ENCODE measurements around the gene KLHL33.

KLHL33 gene

GRCh38 chr14:20429801-20430669, 5.9 kb downstream of the KLHL33 start:
- no peak overlapping the region for H3K4me3 ChIP-seq (ENCODE audit: low read length)
- TF ChIP-seq CTCF (conservative IDR thresholded peaks at IDR 0.05; ENCODE audit: low read length), result no peak

GRCh38 chr14:20428802-20429201, 7.2 kb downstream of the KLHL33 start:
- no peak overlapping the region for H3K4me3 ChIP-seq (ENCODE audit: low read length)
- DNase-seq (ENCODE audit: low read depth), result no peak

More at GRCh38 chr14:20429801-20430669, 5.9 kb downstream of the KLHL33 start:
- DNase-seq (ENCODE audit: low read depth), result no peak

GRCh38 chr14:20428010-20428365, 8.0 kb downstream of the KLHL33 start:
- no peak for DNase-seq (ENCODE audit: low read depth)
- TF ChIP-seq CTCF (conservative IDR thresholded peaks at IDR 0.05; ENCODE audit: low read length), result no peak
- H3K4me3 ChIP-seq (ENCODE audit: low read length), result no peak overlapping the region

More at GRCh38 chr14:20428802-20429201, 7.2 kb downstream of the KLHL33 start:
- TF ChIP-seq CTCF (conservative IDR thresholded peaks at IDR 0.05; ENCODE audit: low read length), result no peak

GRCh38 chr14:20427231-20428009, 8.5 kb downstream of the KLHL33 start:
- peak; percentile 37 for DNase-seq (ENCODE audit: low read depth)
- no peak overlapping the region for H3K4me3 ChIP-seq (ENCODE audit: low read length)
- TF ChIP-seq CTCF (conservative IDR thresholded peaks at IDR 0.05; ENCODE audit: low read length), result no peak

GRCh38 chr14:20424851-20425250, 11.1 kb downstream of the KLHL33 start:
- TF ChIP-seq CTCF (conservative IDR thresholded peaks at IDR 0.05; ENCODE audit: low read length), result no peak
- H3K4me3 ChIP-seq (ENCODE audit: low read length), result no peak overlapping the region
- no peak for DNase-seq (ENCODE audit: low read depth)

- H3K4me3 ChIP-seq (ENCODE audit: low read length), result no peak overlapping the region
- no peak for DNase-seq (ENCODE audit: low read depth)
Measured at GRCh38 chr14:20422886-20423285, 13.1 kb downstream of the KLHL33 start.

More at GRCh38 chr14:20422886-20423285, 13.1 kb downstream of the KLHL33 start:
- no peak for TF ChIP-seq CTCF (conservative IDR thresholded peaks at IDR 0.05; ENCODE audit: low read length)

Measured in AG10803 (cell line).